BE2C (cell line): ENCODE measurements around the gene C11orf21.

ENCODE experiments used
- DNase-seq: peaks from one replicate; pipeline ENCODE4 v3.0.0-alpha.2; 2020
- H3K27me3 ChIP-seq: fragments of 250-450 bp; sonication (Bioruptor Pico); 2 replicates; pipeline ENCODE4 v1.5.1; 2020; ENCODE audit warnings: mild to moderate bottlenecking
- H3K36me3 ChIP-seq: fragments of 250-450 bp; sonication (Bioruptor Pico); 2 replicates; pipeline ENCODE4 v1.5.1; 2020; ENCODE audit warnings: mild to moderate bottlenecking
- H3K4me1 ChIP-seq: fragments of 250-450 bp; sonication (Bioruptor Pico); 2 replicates; pipeline ENCODE4 v1.5.1; 2020
- H3K4me3 ChIP-seq: 2 replicates; pipeline ENCODE4 v1.5.1; 2011; ENCODE audit warnings: low read depth, low read length
- H3K9me3 ChIP-seq: fragments of 250-450 bp; sonication (Bioruptor Pico); 2 replicates; pipeline ENCODE4 v1.5.1; 2020
- CTCF ChIP-seq: IDR thresholded peaks from 2 replicates; pipeline ENCODE4 v1.5.1; 2012; ENCODE audit warnings: mild to moderate bottlenecking, low read depth, low read length

The C11orf21 gene

GRCh38 chr11:2303627-2304505 is 2.1 kb upstream of the C11orf21 start:
- TF ChIP-seq CTCF = no peak
- no peak overlapping the region for H3K4me3 ChIP-seq
- peaks cover 4% of the 10 kb centered on the region; the same call in 1 of the 2 replicates for H3K4me1 ChIP-seq
- H3K9me3 ChIP-seq = no peaks in the 10 kb centered on the region
- H3K36me3 ChIP-seq = no peaks in the 10 kb centered on the region
- DNase-seq = no peak
- H3K27me3 ChIP-seq = no peaks in the 10 kb centered on the region

- no peak for DNase-seq
- no peak for TF ChIP-seq CTCF
- no peaks in the 10 kb centered on the region for H3K27me3 ChIP-seq
- no peak overlapping the region for H3K4me3 ChIP-seq
- H3K9me3 ChIP-seq = no peaks in the 10 kb centered on the region
- peaks cover 4% of the 10 kb centered on the region; the same call in 1 of the 2 replicates for H3K4me1 ChIP-seq
- H3K36me3 ChIP-seq = no peaks in the 10 kb centered on the region
Observed at GRCh38 chr11:2302896-2303626, 1.3 kb upstream of the C11orf21 start.

GRCh38 chr11:2302306-2302895 is 683 bp upstream of the C11orf21 start:
- Histone ChIP-seq H3K4me1 (peaks cover 4% of the 10 kb centered on the region; the same call in 1 of the 2 replicates), H3K4me3 (no peak overlapping the region)
- DNase-seq = no peak

GRCh38 chr11:2300936-2301630 is 635 bp downstream of the C11orf21 start:
- TF ChIP-seq CTCF = no peak
- Histone ChIP-seq H3K4me3 (no peak overlapping the region), H3K27me3 (no peaks in the 10 kb centered on the region), H3K4me1 (peaks cover 4% of the 10 kb centered on the region; the same call in 1 of the 2 replicates), H3K9me3 (no peaks in the 10 kb centered on the region), H3K36me3 (no peaks in the 10 kb centered on the region)
- no peak for DNase-seq

More at GRCh38 chr11:2302306-2302895, 683 bp upstream of the C11orf21 start:
- Histone ChIP-seq H3K9me3 (no peaks in the 10 kb centered on the region), H3K27me3 (no peaks in the 10 kb centered on the region), H3K36me3 (no peaks in the 10 kb centered on the region)
- no peak for TF ChIP-seq CTCF

GRCh38 chr11:2300290-2300935 is 1.3 kb downstream of the C11orf21 start:
- H3K4me1 ChIP-seq = peaks cover 4% of the 10 kb centered on the region; the same call in 1 of the 2 replicates
- DNase-seq = no peak

More at GRCh38 chr11:2300290-2300935, 1.3 kb downstream of the C11orf21 start:
- no peak for TF ChIP-seq CTCF
- H3K9me3 ChIP-seq = no peaks in the 10 kb centered on the region
- H3K27me3 ChIP-seq = no peaks in the 10 kb centered on the region
- H3K36me3 ChIP-seq = no peaks in the 10 kb centered on the region
- no peak overlapping the region for H3K4me3 ChIP-seq
